CD4-positive, alpha-beta T cell treated with Interferon gamma for 1 hour (primary cell): ENCODE measurements around the gene GLIS1.
A peak's percentile ranks its signal among the peaks of the same experiment; 100 is the strongest.

ENCODE experiments used
- DNase-seq: peaks from one replicate; pipeline ENCODE4 v3.0.0-alpha.2; 2020

Gene GLIS1

DNA sequence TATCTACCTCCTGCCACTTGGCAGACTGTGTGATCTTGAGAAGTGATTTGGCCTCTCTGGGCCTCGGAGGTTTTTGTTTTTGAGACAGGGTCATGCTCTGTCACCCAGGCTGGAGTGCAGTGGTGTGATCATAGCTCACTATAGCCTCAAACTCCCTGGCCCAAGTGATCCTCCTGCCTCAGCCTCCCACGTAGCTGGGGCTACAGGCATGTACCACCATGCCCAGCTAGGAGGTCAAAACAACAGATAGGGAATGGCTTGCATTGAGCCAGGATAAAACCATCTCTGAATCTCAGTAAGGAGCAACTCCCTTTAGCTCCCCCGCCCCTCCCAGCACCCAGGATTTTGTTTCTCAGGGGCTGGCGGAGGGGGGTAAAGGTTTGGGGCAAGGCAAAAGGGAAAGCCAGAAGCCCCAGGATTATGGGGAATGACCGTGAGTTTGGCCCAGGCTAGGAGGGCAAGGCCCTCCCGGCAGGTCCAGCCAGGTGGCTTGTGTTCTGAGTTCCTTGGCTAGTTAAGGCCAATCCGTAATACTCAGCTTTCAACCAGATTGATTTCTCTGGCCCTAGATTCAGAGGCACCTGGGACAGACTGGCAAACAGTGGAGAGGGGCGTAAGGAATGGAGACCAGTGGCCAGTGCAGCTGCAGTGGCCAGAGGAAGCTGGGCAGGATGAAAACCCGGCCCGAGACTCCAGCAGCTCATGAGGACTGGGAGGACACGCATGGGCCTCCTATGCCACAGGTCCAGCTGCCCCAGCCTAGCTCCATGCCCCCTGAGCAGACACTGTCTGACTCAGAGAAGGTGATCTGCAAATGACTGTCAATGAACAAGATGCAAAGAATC lies 149.7 kb downstream of the GLIS1 start:
- no peak for DNase-seq

DNA sequence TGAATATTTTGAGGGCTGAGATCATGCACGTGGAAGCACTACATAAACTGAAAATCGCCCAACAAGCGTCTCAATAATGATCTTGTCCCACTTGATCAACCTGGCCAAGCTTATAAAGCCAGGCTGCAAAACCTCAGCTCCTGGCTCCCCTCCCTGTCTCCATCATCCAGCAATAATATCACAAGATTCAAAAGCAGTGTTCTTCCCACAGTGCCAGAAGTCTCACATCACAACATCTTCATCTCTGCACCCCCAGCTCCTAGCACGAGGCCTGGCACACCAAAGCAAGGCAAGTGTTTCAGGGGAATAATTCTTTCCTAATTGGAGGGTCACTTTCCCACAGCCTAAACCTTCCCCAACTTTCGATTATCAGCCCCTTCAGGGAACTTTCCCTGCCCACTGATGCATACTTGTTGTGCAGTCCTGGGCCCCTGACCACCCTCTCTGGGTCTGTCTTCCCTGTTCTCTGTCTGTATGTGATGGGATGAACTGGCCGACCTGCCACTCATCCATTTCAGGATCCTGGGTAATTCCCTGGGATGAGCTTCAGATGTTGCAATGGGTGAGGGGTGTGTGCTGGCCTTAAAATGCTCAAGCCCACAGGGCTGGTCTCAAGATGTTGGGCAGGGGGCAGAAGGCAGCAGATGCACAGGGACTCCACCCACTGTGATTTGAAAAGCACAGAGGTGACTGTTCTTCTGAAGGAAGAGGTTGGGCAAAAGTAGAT lies 150.7 kb downstream of the GLIS1 start:
- DNase-seq, result no peak

DNA sequence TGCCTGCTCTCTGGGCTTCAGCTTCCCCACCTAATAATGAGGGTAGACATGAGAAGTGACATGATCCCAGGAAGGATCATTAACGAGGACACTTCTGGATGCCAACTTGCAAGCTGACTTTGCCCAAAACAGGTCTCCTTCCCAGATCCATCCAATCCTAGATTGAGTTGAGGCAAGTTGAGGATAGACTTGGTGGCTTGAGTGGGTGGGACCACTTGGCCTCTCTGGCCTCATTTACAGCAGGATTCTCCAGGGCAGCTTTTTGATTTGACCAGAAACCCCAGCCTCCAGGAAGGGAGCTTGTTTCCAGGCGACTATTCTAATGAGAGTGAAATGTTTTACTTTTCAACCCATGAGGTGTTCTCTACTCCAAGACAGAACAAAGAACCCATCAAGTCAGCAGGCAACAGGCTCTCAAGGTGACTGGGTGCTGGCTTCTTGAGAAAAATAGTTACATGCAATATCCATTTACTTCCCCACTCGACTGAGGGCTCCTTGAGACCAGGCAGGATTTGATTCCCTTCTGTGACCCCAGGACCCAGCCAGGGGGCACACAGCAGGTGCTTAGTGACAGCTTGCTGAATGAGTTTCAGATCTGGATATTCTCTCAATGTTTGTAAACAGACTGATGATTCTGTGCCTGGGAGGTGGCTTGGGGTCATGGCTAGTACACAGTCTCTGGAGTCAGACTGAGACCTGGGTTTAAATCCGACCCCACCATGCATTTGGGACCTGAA lies 151.5 kb downstream of the GLIS1 start:
- no peak for DNase-seq

DNA sequence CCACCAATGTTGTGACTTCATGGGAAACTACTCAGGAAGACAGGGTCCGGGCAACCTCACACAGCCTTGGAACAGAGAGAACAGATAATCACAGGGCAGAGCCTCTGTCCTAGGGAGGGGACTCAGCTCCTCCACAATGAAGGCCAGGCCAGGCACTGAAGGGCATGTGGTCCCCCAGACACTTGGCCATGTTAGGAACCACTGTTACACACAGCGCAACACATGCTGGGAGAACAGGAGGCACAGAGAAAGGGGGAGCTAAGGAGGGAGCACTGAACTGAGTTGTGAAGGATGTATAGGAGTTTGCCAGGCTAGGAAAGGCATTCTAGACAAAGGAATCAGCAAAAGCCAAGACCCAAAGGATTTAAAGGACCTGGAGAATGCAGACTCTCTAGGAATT lies 152.2 kb downstream of the GLIS1 start:
- no peak for DNase-seq

DNA sequence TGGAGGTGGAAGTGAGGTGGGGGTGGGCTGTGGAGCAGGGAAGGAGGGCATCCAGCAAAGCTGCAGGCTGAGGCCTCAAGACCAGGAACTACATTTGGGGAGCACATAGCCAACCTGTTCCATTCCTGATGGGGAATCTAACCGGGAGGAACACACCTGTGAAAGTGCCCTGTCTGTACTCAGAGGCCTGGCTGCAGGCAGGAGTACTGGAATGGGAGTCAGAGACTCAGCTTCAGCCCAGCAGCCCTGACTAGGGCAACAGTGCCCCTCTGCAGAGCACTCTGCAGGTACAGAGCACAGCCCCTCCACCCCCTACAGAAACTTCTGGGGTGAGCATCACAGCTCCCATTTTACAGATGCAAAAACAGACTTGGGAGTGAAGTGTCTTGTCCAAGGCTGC lies 153.4 kb downstream of the GLIS1 start:
- DNase-seq, result no peak

DNA sequence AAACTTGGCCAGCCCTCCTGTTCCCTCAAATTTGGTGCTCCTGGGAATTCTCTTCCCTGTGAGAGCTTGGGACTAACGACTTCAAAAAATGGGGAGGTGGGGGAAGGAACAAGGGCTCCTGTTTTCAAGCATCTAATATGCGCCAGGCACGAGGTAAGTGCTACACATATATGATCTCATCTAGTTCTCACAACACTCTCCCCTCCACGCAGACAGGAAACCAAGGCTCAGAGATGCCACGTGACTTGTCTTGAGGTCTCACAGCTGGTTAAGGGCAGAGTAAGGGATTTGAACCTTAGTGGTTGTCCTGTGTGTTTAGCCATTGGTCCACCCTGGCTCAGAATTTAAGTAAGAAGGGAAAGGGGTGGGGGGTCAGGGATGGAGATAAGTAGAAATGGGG lies 153.8 kb downstream of the GLIS1 start:
- DNase-seq, result peak; percentile 59

DNA sequence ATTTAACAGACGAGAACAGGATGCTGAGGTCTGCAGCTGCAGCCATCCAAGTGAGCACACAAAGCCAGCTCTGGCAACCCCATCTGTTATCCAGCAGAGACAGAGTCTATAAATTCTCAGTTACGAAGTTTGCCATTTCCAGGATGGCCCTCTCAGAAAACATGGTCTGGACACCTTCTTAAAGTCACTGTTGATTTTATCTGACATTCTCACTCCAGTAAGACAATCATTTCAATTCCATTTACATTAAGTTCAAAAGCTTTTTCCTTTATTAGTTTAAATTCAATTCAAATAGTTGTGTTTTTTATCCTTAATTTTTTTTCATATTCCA lies 154.2 kb downstream of the GLIS1 start:
- no peak for DNase-seq

DNA sequence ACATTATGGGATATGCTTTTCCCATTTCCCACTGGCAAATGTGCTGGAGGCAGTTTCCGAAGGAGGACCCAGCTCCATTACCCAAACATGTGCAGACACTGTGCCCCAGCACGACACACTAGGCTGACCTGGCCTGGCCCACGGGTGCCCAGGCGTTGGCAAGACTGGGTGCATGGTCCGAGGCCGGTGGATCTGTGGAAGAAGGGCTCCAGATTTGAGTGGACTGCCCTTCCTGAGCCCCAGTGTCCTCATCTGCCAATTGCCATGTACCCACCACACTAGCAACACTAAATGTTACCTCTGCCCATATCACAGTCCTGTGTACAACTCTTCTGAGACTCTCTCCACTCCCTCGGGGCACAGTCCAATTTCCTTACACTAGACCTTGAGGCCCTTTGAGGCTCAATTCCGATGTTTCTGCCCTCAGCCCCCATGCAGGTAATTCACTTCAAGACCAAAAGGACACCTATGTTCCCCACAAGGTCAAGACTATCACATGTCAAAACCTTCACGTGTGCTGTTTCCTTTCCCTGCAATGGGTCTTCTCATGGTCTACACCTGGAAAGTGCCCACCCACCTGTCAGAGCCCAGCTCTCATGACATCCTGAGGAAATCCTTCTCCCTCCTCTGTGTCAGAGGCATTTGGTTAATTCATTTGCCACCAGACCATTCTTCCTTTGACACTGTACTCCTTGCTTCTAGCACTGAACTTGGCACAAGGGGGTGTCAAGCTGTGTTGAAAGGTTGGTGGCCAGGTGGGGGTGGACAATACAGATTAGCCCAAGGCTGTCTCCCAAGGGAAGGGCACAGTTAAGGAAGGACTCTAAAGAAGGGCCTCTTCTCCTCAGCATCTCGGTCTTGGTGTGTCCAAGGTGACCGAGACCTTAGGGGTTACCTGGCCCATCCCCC lies 154.8 kb downstream of the GLIS1 start:
- DNase-seq, result no peak

DNA sequence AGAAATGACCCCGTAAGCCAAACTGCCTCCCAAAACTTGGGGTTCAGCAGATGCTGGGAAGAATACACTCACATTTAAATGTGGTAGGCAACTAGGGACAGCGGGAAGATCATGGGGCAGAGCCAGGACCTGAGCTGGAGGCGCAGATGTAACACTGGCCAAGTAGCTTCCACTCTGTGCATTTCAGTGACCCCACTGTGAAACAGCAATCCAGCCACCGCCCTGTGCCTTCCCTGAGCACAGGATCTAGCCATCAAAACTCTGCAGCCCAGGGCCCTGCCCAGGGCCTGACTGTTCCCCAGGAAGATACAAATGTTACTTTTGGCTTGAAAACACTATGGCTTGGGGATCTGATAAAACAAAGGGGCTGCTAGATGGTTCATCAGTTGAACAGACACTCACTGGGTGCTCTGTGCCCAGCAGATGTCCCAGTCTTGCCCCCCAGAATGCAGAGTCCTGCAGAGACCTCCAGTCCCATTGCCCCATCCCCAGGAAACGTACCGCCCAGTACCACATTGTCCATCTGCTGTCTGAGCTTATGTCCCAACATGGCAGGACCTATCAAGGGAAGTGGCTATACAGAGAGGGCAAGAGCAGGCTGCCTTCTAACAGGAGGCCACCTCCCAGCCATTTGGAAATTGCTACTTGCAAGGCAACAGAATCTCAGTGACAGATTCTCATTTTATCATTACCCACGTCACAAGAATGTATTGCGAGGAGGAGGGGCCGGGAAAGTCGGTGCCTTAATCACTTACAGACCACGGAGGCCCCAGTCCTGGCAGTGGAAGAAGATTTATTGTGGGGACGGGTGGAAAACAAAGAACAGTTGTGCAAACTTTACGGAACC lies 155.7 kb downstream of the GLIS1 start:
- no peak for DNase-seq

DNA sequence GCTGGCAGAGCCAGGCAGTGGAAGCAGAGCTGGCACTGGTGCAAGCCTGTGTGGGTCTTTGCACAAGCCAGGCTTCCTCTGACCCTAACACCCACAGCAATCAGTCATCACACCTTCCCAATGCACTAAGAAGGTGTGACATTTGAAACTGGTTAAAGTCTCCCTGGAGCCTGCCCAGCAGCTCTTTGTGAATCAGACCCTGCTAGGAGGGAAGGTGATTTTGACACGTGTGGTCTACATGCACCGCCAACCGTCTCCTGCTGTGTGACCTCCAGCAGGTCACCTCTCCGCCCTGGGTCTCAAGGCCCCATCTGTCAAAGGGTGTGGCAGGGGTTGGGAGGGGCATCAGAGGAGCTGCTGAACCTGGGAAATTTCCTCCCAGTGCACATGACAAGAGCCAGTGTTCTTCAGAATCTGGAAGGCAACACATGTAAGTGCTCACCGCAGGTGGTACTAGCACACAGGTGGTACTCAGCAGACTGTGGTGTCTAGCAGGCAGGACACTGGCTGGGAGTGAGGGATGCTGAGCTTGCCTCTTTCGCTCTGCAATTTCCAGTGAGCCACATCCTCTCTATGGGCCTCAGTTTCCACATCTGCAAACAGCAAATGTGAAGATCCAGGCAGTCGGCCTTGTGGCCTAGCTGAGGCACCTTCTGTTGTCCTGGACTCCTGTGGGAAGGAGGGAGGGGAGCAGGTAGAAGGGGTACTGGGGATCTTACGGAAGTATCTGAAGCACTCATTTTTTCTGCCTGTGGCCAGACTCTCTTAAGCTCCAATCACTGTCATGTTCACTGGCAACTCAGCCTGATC lies 156.5 kb downstream of the GLIS1 start:
- peak; percentile 24 for DNase-seq

DNA sequence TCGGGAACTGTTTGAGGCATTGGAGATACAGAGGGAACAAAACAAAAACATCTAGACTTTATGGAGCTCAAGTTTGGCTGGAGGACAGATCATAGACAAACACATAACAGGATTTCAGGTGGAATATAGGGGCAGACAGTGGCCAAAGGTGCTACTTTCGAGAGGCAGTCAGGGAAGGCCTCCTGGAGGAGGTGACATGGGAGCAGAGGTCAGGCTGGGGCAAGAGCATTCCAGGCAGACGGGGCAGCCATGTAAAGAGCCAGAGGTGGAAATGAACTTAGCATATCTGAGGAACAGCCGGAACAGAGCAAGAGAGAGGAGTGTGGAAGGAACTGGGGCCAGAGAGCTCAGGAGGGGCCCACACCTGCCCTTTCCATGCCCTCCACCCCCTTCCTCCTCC lies 157.5 kb downstream of the GLIS1 start:
- DNase-seq, result no peak

DNA sequence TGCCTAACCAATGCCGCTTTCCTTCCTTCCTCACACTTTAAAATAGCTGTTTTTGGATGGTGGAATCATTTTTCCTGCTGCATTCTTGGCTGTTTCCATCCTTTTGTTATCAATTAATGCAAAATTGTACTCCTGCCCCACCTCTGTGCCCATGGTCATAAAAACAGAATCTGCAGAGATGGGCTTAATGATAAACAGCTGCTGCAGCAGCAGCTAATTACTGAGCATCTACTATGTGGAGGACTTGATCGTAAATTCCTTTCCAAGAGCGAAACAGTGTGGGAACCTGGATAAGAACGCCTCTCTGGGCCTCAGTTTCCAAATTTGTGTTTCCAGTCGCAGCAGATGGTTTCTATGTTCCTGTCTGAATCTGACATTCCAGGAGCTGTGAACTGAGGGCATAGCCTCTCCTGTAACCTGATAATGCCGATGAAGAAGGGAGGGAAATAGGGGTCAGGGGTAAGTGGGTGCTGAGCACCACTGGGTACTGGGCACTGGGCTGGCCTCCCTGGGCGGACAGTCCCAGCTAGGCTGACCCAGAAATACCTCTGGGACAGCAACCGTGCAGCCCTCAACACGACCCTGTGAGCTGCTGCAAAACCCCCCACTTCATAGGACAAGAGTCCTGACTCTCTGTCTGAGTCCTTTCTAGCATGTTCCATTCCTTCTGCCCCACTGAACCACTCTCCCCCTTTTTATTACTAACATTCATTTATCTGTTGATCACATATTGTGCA lies 158.1 kb downstream of the GLIS1 start:
- no peak for DNase-seq

DNA sequence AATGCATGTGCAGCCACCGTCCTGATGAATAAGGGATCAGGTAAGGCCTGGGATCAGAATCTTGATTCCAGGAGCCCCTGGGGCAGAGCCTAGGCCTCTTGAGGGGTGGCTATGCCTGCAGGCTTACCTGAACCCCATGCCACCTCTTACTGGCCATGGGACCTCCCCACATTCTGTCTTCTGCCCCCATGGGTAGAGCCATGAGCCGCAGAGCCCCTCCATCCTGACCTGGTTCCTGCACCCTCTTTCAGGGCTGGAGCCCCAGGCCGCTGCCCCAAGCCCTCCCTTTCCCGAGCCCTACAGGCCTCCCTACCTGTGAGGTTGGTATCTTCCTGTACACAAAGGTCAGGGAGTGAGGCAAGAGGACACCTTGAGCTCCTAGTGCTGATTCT lies 159.0 kb downstream of the GLIS1 start:
- DNase-seq, result no peak

DNA sequence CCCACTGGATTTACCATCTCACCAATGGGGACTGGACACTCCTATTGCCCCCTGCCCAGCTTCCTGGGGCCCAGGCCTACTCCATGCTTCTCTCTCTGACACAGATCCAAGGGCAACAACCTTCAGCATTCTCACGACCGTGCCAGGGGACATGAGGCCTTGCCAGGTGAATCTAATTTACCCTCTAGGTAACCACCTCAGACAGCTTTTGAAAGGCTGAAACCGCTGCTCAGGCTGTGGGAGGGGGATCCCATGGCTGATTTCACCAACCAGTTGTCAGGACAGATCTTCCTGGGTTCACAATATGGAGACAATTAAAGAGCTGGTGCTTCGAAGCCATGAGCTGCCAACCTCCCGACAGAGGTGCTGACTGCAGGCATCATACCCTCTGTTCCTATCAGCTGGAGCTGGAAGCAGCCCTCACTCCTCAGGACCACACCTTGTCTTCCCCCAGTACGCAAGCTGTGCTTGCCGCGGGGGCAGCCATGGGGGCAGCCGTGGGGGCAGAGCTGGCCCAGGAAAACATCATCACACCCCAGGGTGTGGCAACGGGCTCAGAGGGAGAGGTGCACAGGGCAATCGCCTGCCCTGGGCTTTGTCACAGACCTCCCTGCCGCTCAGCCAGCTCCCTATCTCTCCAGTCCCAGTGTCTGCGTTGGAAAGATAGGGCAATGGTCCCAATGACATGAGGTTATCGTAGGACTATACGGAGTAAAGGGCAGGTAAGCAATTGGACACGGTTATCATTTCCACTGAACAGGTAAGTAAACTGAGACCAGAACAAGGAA lies 159.5 kb downstream of the GLIS1 start:
- no peak for DNase-seq

DNA sequence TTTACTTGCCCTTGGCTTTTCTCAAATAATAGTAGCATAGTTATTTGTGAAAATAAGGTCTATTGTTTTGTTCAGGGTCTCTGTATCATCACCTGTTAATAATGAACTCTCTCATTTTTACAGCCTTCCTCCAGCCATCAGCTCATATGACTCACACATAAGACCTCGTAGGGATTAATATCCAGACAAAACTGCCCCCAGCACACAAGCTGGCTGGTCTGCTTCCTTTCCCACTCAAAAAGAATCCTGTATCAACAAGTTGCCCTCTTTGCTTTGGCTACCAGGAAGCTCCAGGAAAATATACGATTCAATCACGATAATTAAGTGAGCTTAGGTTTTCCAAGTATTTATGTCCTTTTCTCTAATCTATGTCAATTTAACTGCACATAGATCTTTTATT lies 160.6 kb downstream of the GLIS1 start:
- DNase-seq, result no peak

DNA sequence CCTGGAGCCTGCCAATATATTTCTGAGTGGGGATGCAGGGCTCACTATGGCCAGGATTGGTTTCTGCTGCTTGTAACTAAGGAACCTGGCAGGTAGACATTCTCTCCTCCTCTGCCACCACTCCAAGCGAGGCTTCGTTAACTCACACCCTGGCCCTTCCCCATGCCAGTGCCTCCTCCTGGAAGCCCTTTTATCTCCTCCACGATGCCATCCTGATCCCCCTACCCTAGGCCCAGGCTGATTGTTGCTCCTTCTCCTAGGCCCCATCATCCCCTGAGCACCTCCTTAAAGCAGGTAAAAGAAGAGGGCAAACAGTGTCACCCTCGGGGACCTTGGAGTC lies 161.2 kb downstream of the GLIS1 start:
- no peak for DNase-seq

DNA sequence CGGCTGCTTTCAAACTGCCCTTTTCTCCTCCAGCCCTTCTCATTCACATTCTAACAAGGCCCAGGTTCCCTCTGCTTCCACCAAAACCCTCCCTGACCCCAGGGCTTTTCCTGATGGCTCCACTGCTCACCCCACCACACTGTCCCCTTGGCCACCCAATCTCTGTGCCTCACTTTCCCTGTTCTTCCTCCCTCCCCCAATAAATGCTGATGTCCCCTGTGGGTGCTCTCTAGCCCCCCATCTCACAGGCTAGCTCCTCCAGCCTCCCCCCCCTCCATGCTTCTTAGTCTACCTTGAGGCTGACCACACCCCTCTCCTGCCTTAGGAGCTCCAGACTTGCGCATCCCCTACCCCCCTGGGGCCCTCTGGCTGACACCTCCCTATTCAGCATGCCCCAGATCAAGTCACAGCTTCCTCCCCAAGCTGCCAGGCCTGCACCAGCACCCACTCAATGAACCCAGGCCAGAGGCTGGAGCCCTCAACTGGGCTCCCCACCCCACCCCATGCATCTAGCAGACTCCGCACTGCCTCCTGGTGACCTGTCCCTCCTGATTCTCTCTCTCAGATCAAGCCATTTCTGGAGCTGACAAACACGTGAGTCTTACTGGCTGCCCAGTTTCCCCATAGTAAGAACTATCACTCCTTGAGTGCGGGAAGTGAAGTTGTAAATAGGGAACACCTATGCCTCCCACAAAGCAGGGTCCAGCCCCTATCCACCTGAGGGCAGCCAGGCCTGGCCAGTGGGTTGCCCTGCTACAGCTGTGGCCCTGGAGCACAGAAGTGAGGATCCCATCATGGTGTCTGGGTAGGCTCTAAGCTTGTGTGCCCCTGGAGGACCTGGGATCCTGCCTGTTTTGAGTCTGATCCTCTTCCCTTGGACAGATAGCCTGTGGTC lies 161.9 kb downstream of the GLIS1 start:
- no peak for DNase-seq

DNA sequence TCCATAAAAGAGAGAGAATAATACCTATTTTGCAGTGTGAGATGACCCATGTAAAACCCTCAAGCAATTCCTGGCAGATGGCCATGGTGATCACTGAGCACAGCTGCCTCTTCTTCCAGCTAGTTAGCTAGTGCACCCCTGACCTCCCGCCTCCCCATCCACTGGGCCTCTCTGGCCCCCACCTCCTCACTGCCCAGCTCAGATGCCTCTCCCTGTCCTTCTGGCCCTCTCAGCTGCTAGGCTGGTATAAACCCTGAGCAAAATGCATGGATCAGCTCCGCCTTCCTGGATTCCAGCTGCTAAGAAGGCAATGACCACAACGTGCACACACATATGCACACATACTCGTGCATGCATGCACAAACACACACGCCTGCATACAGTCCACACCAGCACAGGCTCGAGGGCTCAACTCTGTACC lies 162.6 kb downstream of the GLIS1 start:
- no peak for DNase-seq

DNA sequence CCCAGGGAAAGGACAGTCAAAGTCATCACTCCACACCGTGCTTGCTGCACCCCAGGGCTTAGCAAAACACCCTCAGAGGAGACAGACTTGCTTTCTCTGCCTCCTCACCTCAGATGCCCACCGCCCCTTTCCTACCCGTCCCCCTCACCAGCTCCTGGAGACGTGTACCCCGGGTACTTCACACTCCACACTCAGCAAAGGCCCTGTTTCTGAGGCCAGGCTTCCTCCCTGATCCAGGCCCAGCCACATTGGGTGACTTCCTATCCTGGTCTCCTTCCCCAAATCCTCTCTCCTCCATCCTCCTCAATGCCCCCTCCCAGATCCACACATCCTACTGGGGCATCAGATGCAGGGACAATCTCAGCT lies 163.0 kb downstream of the GLIS1 start:
- no peak for DNase-seq
